HG03432 (cell line): ENCODE measurements around the gene CEACAM7.

Experiments
- ATAC-seq: cut with Tn5 transposase; IDR thresholded peaks from one replicate; pipeline ENCODE4 v1.9.1; 2021; ENCODE audit warnings: mild to moderate bottlenecking, moderate library complexity; ENCODE audit not compliant: unreplicated experiment

CEACAM7 gene

GRCh38 chr19:41700381-41701195 lies 12.5 kb upstream of the CEACAM7 start:
- ATAC-seq: no peak

GRCh38 chr19:41699968-41700323 lies 11.9 kb upstream of the CEACAM7 start:
- ATAC-seq: no peak

GRCh38 chr19:41699231-41699967 lies 11.3 kb upstream of the CEACAM7 start:
- ATAC-seq: no peak

- no peak for ATAC-seq
These were observed 10.7 kb upstream of the CEACAM7 start for GRCh38 chr19:41698746-41699230.

GRCh38 chr19:41697198-41697855 lies 9.3 kb upstream of the CEACAM7 start:
- no peak for ATAC-seq

GRCh38 chr19:41696402-41697197 lies 8.5 kb upstream of the CEACAM7 start:
- no peak for ATAC-seq

- ATAC-seq: no peak
These were observed 7.7 kb upstream of the CEACAM7 start for GRCh38 chr19:41695745-41696144.

GRCh38 chr19:41694831-41695635 lies 7.0 kb upstream of the CEACAM7 start:
- no peak for ATAC-seq

GRCh38 chr19:41694196-41694595 lies 6.1 kb upstream of the CEACAM7 start:
- ATAC-seq: no peak

- ATAC-seq: no peak
These were observed 3.3 kb upstream of the CEACAM7 start for GRCh38 chr19:41691268-41691970.

- ATAC-seq: no peak
These were observed 2.7 kb upstream of the CEACAM7 start for GRCh38 chr19:41690801-41691065.

- ATAC-seq: no peak
These were observed 2.1 kb upstream of the CEACAM7 start for GRCh38 chr19:41689993-41690800.

GRCh38 chr19:41688687-41689086 lies 617 bp upstream of the CEACAM7 start:
- no peak for ATAC-seq

- no peak for ATAC-seq
These were observed 651 bp downstream of the CEACAM7 start for GRCh38 chr19:41687419-41687818.

GRCh38 chr19:41682437-41682836 lies 5.6 kb downstream of the CEACAM7 start:
- no peak for ATAC-seq

- ATAC-seq: no peak
These were observed 16.6 kb downstream of the CEACAM7 start for GRCh38 chr19:41671486-41671885.

GRCh38 chr19:41670755-41671154 lies 17.3 kb downstream of the CEACAM7 start:
- no peak for ATAC-seq

- ATAC-seq: no peak
These were observed 19.8 kb downstream of the CEACAM7 start for GRCh38 chr19:41668315-41668714.

GRCh38 chr19:41666075-41666474 lies 22.0 kb downstream of the CEACAM7 start:
- ATAC-seq: no peak
